PFSK-1 (cell line): ENCODE measurements around the gene HOXA5.

Experiments used
- POLR2AphosphoS5 ChIP-seq: IDR thresholded peaks from 2 replicates; pipeline ENCODE4 v1.6.1; 2012; ENCODE audit warnings: low read depth, mild to moderate bottlenecking, control low read depth, low read length, moderate library complexity
- SIN3A ChIP-seq: IDR thresholded peaks from 2 replicates; pipeline ENCODE4 v1.6.1; 2012; ENCODE audit warnings: mild to moderate bottlenecking, low read length, moderate library complexity, borderline replicate concordance; ENCODE audit not compliant: insufficient read depth
- TAF1 ChIP-seq: IDR thresholded peaks from 2 replicates; pipeline ENCODE4 v1.6.1; 2012; ENCODE audit warnings: low read length, control low read depth, borderline replicate concordance; ENCODE audit not compliant: insufficient read depth
- TF ChIP-seq, protein P1 (sequence below), 2 experiments: IDR thresholded peaks; 2 replicates each; pipeline versions ENCODE4 v1.6.1 to v1.8.0; 2011 to 2012; ENCODE audit warnings: low read depth in 2 of 2, low read length in 2 of 2, control low read depth in 1 of 2, inconsistent platforms in 1 of 2, mild to moderate bottlenecking in 1 of 2, moderate library complexity in 1 of 2; ENCODE audit not compliant: insufficient read depth in 1 of 2

DNA sequence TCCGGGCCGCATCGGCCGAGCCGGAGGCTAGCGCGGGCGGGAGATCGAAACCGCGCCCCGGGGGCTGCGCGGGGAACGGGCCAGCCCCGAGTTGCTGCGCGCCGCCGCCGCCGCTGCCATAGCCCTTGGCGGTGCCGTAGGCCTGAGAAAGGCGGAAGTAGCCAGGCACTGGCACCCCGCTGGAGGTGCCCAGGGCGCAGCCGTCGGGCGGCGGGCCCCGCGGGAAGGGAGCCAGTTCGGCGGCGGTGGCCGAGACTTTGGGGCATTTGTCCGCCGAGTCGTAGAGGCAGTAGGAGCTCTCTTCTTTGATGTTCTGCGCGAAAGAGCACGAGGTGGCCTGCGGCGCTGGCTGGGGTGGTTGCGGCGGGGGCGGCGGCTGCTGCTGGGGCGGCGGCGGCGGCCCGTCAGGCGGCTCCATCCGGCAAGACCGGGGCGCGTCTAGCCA is 30.1 kb upstream of the HOXA5 start:
- no peak for TF ChIP-seq SIN3A
- no peak for TF ChIP-seq POLR2AphosphoS5
- no peak for TF ChIP-seq TAF1
- TF ChIP-seq, protein P1, sequence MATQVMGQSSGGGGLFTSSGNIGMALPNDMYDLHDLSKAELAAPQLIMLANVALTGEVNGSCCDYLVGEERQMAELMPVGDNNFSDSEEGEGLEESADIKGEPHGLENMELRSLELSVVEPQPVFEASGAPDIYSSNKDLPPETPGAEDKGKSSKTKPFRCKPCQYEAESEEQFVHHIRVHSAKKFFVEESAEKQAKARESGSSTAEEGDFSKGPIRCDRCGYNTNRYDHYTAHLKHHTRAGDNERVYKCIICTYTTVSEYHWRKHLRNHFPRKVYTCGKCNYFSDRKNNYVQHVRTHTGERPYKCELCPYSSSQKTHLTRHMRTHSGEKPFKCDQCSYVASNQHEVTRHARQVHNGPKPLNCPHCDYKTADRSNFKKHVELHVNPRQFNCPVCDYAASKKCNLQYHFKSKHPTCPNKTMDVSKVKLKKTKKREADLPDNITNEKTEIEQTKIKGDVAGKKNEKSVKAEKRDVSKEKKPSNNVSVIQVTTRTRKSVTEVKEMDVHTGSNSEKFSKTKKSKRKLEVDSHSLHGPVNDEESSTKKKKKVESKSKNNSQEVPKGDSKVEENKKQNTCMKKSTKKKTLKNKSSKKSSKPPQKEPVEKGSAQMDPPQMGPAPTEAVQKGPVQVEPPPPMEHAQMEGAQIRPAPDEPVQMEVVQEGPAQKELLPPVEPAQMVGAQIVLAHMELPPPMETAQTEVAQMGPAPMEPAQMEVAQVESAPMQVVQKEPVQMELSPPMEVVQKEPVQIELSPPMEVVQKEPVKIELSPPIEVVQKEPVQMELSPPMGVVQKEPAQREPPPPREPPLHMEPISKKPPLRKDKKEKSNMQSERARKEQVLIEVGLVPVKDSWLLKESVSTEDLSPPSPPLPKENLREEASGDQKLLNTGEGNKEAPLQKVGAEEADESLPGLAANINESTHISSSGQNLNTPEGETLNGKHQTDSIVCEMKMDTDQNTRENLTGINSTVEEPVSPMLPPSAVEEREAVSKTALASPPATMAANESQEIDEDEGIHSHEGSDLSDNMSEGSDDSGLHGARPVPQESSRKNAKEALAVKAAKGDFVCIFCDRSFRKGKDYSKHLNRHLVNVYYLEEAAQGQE (IDR thresholded peaks at IDR 0.05; ENCODE audit: insufficient read depth in 1 of 2, low read depth in 2 of 2, low read length in 2 of 2): no peak
